ENCODE data around the gene MRPL33. TPM values are rescaled to one million over a fixed set of nuclear protein-coding genes. Genes with fewer than 3 reads are reported as not detected.
A peak's percentile ranks its signal among the peaks of the same experiment; 100 is the strongest.

Gene MRPL33
- total and polyA plus RNA-seq, 2 experiments from 2014 or later, result 80.5 to 310 TPM

DNA sequence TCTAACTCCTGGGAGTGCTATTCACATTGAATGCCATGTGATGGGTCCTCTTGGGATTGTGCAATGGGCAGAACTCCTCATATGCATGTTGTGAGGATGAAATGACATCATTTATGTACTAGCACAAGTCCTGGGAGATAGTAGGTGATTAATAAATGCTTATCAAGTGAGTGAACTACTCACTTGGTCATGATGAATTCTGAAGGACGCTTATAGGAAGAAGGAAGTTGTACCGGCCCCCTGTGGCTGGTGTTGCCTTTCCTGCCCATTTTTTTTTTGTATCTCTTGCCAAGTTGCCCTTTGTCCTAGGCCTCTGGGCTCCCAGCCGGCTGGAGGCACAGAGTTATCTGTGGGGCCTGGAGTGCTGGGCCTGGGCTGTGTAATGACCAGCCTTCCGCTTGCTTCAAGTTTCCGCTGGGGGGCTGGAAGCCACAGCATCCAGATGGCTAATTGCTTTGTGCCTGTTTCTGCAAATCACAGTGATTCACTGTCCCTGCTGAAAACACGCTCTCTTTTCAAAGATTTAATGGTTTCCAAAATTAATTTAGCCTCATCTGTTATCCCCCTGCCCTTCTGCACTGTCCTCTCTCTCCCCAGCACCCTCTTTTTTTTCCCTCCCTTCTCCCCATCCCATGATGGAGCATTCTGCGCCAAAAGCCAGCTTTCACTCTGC lies 33.7 kb upstream of the MRPL33 start:
- Histone ChIP-seq H3F3A (replicated peaks; ENCODE audit: low read depth) (0 out of 2 replicates have a peak, but pooled peaks cover 11% of the 10 kb centered on the region), H3K9me2 (ENCODE audit: insufficient read depth) (0 out of 2 replicates have a peak, but pooled peaks cover 3% of the 10 kb centered on the region), H3K36me3 (ENCODE audit: insufficient read depth) (no peaks in the 10 kb centered on the region), H2AFZ (peak overlapping the region; percentile 74), H3K27ac (ENCODE audit: low read depth) (no peak overlapping the region), H3K27me3 (ENCODE audit: insufficient read depth) (no peaks in the 10 kb centered on the region), H3K79me2 (replicated peaks; ENCODE audit: insufficient read depth) (no peaks in the 10 kb centered on the region), H3K4me1 (ENCODE audit: insufficient read depth) (peaks cover 17% of the 10 kb centered on the region), H4K20me1 (replicated peaks; ENCODE audit: insufficient read depth) (no peaks in the 10 kb centered on the region), H3K4me3 (no peak overlapping the region), H3K4me2 (no peak overlapping the region)
- peaks cover 18% of the 10 kb centered on the region; the same call in 2 of the 3 replicates for H3K9me3 Mint-ChIP-seq
- ATAC-seq (no peak), DNase-seq (ENCODE audit: low spot score) (no peak)
- TF ChIP-seq POLR2AphosphoS5 (IDR thresholded peaks at IDR 0.05; ENCODE audit: low read depth) (no peak), JUNB (IDR thresholded peaks at IDR 0.05; ENCODE audit: unreplicated experiment) (no peak), STAT1 (IDR thresholded peaks at IDR 0.05; ENCODE audit: unreplicated experiment) (no peak), EZH2 (IDR thresholded peaks at IDR 0.05; ENCODE audit: low read depth, unreplicated experiment) (no peak), ZNF114 (CRISPR knock-in tag; IDR thresholded peaks at IDR 0.05) (no peak)
- TF ChIP-seq, protein P1, sequence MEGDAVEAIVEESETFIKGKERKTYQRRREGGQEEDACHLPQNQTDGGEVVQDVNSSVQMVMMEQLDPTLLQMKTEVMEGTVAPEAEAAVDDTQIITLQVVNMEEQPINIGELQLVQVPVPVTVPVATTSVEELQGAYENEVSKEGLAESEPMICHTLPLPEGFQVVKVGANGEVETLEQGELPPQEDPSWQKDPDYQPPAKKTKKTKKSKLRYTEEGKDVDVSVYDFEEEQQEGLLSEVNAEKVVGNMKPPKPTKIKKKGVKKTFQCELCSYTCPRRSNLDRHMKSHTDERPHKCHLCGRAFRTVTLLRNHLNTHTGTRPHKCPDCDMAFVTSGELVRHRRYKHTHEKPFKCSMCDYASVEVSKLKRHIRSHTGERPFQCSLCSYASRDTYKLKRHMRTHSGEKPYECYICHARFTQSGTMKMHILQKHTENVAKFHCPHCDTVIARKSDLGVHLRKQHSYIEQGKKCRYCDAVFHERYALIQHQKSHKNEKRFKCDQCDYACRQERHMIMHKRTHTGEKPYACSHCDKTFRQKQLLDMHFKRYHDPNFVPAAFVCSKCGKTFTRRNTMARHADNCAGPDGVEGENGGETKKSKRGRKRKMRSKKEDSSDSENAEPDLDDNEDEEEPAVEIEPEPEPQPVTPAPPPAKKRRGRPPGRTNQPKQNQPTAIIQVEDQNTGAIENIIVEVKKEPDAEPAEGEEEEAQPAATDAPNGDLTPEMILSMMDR (conservative IDR thresholded peaks at IDR 0.05; ENCODE audit: low read depth in 2 of 2), result no peak
- peaks cover 2% of the 10 kb centered on the region; the same call in 2 of the 3 replicates for H3K36me3 Mint-ChIP-seq (ENCODE audit: low read depth)
- H3K4me1 Mint-ChIP-seq, result peaks cover 19% of the 10 kb centered on the region
- H3K27me3 Mint-ChIP-seq (ENCODE audit: insufficient read depth, low read depth, poor library complexity), result peaks cover 7% of the 10 kb centered on the region
- H3K27ac Mint-ChIP-seq, result peak overlapping the region; percentile 53; the same call in 1 of the 2 replicates
- no peak overlapping the region for H3K4me3 Mint-ChIP-seq

DNA sequence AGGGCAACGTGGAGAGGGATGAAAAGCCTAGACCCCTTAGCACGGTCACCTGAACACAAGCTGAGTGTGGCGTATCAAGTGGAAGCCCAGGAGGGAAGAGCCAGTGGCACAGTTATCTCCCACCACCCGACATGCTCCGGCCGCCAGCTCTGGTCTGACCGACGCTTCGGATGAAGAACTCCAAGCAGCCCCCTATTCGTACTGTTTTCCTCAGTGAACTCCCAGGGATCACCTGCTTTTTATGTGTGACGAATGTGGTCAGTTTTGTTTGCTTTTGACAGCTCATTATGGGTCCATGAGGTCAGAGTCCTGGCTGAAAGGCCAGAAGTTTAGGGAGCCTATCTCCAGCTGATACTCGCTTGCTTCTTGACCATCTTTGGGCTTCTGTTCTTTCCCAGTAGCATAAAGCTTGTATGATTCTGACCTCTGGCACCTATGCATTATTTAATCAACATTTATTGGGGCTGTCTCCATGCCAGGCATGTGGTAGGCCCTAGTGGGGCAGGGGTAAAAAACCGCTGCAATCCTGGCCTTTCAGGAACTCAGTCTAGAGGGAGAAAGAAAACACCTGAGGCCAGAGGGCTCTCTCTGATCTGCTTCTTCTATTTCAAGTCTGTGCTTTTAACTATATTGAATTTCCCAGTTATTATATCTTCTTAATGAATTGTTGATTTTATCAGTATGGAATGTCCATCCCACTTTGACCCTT lies 33.0 kb upstream of the MRPL33 start:
- no peak overlapping the region for H3K4me3 Mint-ChIP-seq
- H3K4me3 ChIP-seq, result no peak overlapping the region
- no peak overlapping the region for H3K4me2 ChIP-seq
- peaks cover 17% of the 10 kb centered on the region for H3K4me1 ChIP-seq (ENCODE audit: insufficient read depth)
- peaks cover 2% of the 10 kb centered on the region; the same call in 2 of the 3 replicates for H3K36me3 Mint-ChIP-seq (ENCODE audit: low read depth)
- H3K4me1 Mint-ChIP-seq, result peaks cover 19% of the 10 kb centered on the region
- no peaks in the 10 kb centered on the region for H3K79me2 ChIP-seq (replicated peaks; ENCODE audit: insufficient read depth)
- H3K9me2 ChIP-seq (ENCODE audit: insufficient read depth), result 0 out of 2 replicates have a peak, but pooled peaks cover 3% of the 10 kb centered on the region
- no peaks in the 10 kb centered on the region for H3K27me3 ChIP-seq (ENCODE audit: insufficient read depth)
- H3F3A ChIP-seq (replicated peaks; ENCODE audit: low read depth), result 0 out of 2 replicates have a peak, but pooled peaks cover 11% of the 10 kb centered on the region
- no peaks in the 10 kb centered on the region for H4K20me1 ChIP-seq (replicated peaks; ENCODE audit: insufficient read depth)
- H3K27ac ChIP-seq (ENCODE audit: low read depth), result no peak overlapping the region
- H3K36me3 ChIP-seq (ENCODE audit: insufficient read depth), result no peaks in the 10 kb centered on the region
- H3K27ac Mint-ChIP-seq, result peak overlapping the region; percentile 53; the same call in 1 of the 2 replicates
- ATAC-seq (no peak), DNase-seq (ENCODE audit: low spot score) (no peak)
- TF ChIP-seq, protein P1 (conservative IDR thresholded peaks at IDR 0.05; ENCODE audit: low read depth in 2 of 2), result no peak
- TF ChIP-seq EZH2phosphoT487 (IDR thresholded peaks at IDR 0.05; ENCODE audit: unreplicated experiment) (no peak), ZNF114 (CRISPR knock-in tag; IDR thresholded peaks at IDR 0.05) (no peak), NANOG (IDR thresholded peaks at IDR 0.05; ENCODE audit: borderline replicate concordance) (no peak), ZNF331 (CRISPR knock-in tag; IDR thresholded peaks at IDR 0.05; ENCODE audit: low read depth) (no peak)
- H3K27me3 Mint-ChIP-seq (ENCODE audit: insufficient read depth, low read depth, poor library complexity), result peaks cover 7% of the 10 kb centered on the region
- H2AFZ ChIP-seq, result peak overlapping the region; percentile 74
- peaks cover 18% of the 10 kb centered on the region; the same call in 2 of the 3 replicates for H3K9me3 Mint-ChIP-seq
